CD4-positive, alpha-beta T cell treated with Interferon alpha-2 for 1 hour (primary cell): ENCODE results near the gene TSHR.

ENCODE experiments used
- DNase-seq, 2 donors: peaks; one replicate each; pipeline ENCODE4 v3.0.0-alpha.2; 2020 to 2022

TSHR gene

DNA sequence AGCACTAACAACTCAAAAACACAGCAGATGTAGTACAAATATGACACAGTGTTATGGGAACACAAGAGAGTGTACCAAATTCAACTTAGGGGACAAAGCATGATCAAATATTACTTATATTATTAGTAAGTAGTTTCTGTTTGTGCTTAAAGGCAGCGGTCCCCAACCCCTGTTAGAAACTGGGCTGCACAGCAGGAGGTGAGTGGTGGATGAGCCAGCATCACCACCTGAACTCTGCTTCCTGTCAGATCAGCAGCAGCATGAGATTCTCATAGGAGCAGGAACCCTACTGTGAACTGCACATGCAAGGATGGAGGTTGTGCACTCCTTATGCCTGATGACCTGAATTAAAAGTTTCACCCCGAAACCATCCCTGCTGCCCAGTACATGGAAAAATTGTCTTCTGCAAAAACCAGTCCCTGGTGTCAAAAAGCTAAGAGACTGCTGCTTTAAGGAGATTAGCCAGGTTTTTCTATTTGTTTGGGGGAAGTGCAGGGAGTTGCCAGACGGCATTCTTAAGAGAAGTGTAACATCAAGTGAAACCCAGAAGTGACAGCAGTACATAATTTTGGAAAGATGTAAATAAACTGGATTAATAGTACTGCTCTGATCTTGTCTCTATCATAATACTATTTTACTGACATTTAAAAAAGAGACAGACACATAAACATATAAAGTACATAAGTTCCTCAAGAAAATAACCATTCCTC is 238.7 kb downstream of the TSHR start:
- DNase-seq = no peak
